NCI-H128 (cell line): Measurements from ENCODE around the gene DNAH17.
A peak's percentile ranks its signal among the peaks of the same experiment; 100 is the strongest.

ENCODE experiments used
- DNase-seq: peaks from one replicate; lab custom pipeline; 2025; ENCODE audit not compliant: unreplicated experiment; lab: John Stamatoyannopoulos, UW

DNAH17 gene

GRCh38 chr17:78432226-78433012, 144.8 kb downstream of the DNAH17 start:
- no peak for DNase-seq

- DNase-seq, result no peak
These were observed 145.6 kb downstream of the DNAH17 start for GRCh38 chr17:78431692-78431958.

- DNase-seq, result no peak
These were observed 146.1 kb downstream of the DNAH17 start for GRCh38 chr17:78430892-78431691.

GRCh38 chr17:78429618-78429995, 147.6 kb downstream of the DNAH17 start:
- no peak for DNase-seq

GRCh38 chr17:78428836-78429617, 148.2 kb downstream of the DNAH17 start:
- DNase-seq, result no peak

- no peak for DNase-seq
These were observed 149.1 kb downstream of the DNAH17 start for GRCh38 chr17:78428025-78428575.

- no peak for DNase-seq
These were observed 150.1 kb downstream of the DNAH17 start for GRCh38 chr17:78427140-78427539.

GRCh38 chr17:78426293-78426879, 150.8 kb downstream of the DNAH17 start:
- DNase-seq, result no peak

GRCh38 chr17:78425429-78425828, 151.8 kb downstream of the DNAH17 start:
- no peak for DNase-seq

GRCh38 chr17:78423961-78424675, 153.1 kb downstream of the DNAH17 start:
- no peak for DNase-seq

GRCh38 chr17:78422872-78423588, 154.2 kb downstream of the DNAH17 start:
- DNase-seq, result no peak

GRCh38 chr17:78422267-78422605, 155.0 kb downstream of the DNAH17 start:
- DNase-seq, result no peak

- peak; percentile 9 for DNase-seq
These were observed 155.5 kb downstream of the DNAH17 start for GRCh38 chr17:78421534-78422266.

GRCh38 chr17:78421084-78421533, 156.1 kb downstream of the DNAH17 start:
- no peak for DNase-seq

- no peak for DNase-seq
These were observed 157.0 kb downstream of the DNAH17 start for GRCh38 chr17:78419970-78420815.

- DNase-seq, result no peak
These were observed 158.7 kb downstream of the DNAH17 start for GRCh38 chr17:78418326-78419026.

- DNase-seq, result no peak
These were observed 159.7 kb downstream of the DNAH17 start for GRCh38 chr17:78417531-78417909.
